Activated CD4-positive, alpha-beta T cell treated with anti-CD3 and anti-CD28 coated beads, Interleukin-2, amount 50 U/mL, for 1 hour (primary cell): ENCODE measurements around the gene FCGR1A.
A peak's percentile ranks its signal among the peaks of the same experiment; 100 is the strongest.
"Not testable (repeated sequence)": the region's sequence is repeated elsewhere in the genome, so short reads cannot be mapped to it uniquely, and the experiment has no call there.

ENCODE experiments used
- DNase-seq: peaks from one replicate; pipeline ENCODE4 v3.0.0-alpha.2; 2020

Gene FCGR1A

GRCh38 chr1:149778313-149778712 lies 4.2 kb upstream of the FCGR1A start:
- DNase-seq: not testable (repeated sequence)

DNA sequence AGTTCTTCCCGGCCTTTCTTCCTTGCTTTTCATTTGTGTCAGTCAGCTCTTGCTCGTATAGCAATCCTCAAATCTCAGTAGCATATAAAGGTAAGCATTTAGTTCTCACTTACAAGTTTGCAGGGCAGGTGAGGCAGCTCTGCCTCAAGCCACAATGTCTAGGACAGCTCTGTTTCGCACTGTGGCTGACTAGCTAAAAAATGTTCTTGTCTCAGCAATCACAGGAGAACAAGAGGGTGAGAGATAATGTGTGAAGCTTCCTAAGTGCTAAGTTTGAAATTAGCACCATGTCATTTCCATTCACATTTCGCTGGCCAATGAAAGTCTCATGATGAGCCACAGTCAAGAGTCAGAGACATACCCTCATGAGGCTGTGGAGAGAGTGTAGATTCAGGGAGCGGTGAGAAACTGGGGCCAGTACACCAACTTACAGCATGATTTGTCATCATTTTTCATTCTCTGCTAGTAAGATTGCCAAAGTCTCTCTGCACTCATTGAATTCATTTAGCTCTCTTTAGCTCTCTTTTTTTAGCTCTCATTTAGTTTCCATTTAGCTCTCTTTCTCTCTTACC lies 995 bp upstream of the FCGR1A start:
- not testable (repeated sequence) for DNase-seq

DNA sequence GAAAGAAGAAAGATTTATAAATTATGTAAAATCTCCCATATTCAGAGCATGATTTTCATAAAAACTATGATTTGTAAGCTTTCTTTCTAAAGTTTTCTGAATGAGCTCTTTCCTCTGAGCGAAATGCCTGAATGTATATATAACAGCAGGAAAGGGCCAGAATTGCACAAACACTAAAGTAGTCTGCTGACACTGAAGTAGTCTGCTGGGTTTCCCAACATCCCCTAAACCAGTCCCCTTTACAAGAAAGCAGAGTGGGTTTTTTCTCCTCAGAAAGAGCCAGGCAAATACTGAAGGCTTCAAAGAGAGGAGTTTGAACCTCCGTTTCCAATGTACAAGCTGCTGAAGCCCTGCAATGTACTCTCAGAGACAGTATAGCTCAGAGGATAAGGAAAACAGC lies 795 bp downstream of the FCGR1A start:
- DNase-seq: not testable (repeated sequence)

DNA sequence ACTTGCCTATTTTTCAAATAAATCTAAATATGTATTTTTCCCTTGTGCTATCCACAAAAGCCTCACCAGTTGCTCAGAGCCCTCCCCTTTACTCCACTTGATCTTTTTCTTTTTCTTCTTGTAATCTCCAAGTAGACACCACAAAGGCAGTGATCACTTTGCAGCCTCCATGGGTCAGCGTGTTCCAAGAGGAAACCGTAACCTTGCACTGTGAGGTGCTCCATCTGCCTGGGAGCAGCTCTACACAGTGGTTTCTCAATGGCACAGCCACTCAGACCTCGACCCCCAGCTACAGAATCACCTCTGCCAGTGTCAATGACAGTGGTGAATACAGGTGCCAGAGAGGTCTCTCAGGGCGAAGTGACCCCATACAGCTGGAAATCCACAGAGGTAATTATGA lies 1.4 kb downstream of the FCGR1A start:
- not testable (repeated sequence) for DNase-seq

DNA sequence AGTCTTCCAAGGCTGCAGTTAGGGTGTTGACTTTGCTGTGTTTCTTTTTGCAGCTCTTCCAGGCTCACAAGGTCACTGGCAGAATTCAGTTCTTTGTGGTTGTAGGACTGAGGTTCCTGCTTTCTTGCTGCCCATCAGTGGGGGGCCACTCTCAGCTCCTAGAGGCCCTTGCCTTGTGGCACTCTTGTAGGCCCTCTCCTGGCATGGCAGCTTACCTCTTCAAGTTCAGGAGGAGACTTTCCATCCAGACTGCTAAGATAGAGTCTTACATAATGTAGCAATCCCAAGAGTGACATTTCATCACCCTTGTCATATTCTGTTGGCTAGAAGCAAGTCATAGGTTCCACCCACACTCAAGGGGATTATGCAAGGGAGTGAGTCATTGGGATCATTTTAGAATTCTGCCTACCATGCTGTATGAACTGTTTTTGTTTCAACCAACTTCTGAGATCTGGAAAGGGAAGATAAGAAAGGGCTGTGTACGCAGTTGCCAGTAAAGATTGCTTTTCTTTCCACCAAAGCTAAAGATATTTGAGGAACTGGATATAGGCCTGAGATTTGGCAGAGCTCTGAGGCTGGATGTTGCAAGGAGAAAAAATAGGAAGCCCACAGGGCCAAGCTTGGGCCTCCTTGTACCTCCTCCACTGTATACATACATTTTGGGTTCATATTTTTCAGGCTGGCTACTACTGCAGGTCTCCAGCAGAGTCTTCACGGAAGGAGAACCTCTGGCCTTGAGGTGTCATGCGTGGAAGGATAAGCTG lies 5.4 kb downstream of the FCGR1A start:
- not testable (repeated sequence) for DNase-seq

DNA sequence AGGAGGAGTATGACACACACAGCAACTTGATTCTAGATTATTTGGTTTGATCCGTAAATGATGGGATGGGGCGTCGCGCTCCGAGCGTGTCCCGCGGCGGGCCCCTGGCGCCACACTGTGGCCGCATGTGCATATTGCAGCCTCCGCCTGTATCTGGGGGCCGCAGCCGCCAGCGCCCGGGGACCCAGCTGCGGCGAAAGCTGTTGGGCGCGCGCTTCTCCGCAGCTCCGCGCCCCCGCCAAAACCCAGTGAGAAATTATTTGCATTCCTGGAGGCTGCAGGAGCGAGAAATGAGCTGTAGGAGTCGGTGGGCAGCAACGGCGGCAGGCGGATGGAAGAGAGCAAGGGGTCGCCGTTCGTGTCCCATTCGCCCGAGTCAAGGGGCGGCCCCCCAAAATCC lies 10.0 kb downstream of the FCGR1A start:
- peak; percentile 55 for DNase-seq

GRCh38 chr1:149792912-149793515 lies 10.5 kb downstream of the FCGR1A start:
- DNase-seq: peak; percentile 73

DNA sequence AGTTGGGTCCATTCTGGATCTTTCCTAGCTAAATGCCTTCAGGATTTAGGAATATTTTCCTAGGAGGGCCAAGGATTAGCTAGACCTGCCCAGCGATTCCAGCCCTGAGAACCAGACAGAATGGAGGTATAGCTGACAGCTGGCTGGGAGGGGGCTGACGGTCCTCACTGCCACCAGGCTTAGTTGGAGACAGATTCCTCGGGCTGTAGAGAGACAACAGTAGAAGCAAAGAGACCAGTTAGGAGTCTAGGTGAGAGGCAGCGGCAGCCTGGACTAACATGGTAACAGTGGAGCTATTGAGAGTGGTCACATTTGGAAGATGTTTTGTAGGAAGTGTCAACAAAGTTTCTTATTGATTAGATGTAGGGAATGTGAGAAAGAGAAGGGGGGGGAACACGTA lies 11.4 kb downstream of the FCGR1A start:
- DNase-seq: not testable (repeated sequence)

DNA sequence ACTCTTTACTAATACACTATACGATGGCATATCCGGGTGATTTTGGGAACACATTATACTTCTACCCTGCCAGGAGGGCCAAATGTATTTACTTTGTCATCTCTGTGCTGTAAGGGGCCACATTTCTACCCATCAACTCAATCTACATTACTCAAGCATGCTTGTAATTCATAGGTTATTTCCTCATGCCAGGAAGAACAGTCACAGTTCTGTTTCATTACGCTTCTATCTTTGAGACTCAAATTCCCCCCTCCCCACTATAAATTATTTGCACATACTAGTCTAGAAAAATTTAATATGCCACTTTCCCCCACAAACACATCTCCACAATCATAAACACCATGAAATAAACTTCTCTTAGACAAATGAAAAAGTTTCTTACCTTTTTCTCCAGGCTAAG lies 19.1 kb downstream of the FCGR1A start:
- DNase-seq: not testable (repeated sequence)

- DNase-seq: not testable (repeated sequence)
Measured at GRCh38 chr1:149804417-149805080, 22.1 kb downstream of the FCGR1A start.

DNA sequence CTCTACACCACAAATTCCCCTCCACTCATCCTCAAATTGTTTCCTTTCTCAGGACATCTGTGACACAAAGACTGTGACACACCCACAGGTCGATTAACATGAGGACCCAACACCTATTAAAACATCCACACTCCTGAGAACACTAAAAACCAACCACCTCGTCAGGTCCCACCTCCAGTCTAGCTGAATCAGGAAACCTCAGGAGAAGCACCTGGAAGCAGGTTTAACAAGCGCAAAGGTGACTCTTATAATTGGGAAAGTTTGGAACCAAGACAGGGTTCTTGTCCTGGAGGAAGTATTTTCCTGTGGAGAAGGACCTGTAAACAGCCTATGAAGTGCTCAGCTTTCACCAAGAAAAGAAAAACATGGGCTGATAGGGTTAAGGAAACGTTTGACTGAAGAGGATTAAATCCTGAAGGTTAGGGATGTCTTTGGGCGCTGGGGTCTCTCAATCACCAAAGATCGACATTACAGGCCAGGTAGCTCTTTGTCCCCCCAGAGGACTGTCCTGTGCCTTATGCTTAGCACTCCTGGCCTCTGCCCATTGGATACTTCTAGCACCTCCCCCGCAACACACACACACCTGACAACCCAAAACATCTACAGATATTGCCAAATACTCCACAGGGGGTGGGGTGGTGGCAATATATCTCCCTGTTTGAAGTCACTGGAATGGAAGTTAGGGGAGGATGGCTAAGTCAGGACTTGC lies 28.4 kb downstream of the FCGR1A start:
- not testable (repeated sequence) for DNase-seq

GRCh38 chr1:149811514-149811889 lies 29.0 kb downstream of the FCGR1A start:
- DNase-seq: not testable (repeated sequence)

DNA sequence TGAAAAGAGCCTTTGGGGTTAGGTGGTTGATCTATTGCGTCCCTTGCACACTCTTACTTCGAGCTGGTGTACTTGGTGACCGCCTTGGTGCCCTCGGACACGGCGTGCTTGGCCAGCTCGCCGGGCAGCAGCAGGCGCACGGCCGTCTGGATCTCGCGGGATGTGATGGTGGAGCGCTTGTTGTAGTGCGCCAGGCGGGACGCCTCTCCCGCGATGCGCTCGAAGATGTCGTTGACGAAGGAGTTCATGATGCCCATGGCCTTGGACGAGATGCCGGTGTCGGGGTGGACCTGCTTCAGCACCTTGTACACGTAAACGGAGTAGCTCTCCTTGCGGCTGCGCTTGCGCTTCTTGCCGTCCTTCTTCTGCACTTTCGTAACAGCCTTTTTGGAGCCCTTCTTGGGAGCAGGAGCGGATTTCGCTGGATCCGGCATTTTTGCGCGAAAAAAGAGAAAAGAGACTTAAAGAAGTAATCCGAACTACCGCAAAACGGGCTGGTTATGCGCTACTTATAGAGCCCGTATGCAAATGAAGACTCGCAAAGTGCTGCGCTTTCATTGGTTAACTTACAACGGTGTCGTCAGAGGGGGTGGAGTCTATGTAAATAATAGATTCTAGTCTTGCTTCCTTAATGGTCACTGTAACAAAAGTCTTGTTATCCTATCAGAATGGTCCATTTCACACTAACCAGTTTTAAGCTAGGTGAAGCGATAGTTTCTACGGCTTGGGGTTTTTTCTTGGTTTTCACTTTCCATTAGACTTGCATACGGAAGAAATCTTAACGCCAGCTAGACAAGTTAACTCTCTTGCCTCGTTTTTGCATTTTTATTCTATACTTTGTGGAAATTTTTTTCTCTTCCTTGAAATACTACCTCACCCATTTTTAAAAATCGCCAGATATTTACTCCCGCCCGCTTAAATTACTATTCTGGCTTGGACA lies 29.7 kb downstream of the FCGR1A start:
- peak; percentile 70 for DNase-seq

DNA sequence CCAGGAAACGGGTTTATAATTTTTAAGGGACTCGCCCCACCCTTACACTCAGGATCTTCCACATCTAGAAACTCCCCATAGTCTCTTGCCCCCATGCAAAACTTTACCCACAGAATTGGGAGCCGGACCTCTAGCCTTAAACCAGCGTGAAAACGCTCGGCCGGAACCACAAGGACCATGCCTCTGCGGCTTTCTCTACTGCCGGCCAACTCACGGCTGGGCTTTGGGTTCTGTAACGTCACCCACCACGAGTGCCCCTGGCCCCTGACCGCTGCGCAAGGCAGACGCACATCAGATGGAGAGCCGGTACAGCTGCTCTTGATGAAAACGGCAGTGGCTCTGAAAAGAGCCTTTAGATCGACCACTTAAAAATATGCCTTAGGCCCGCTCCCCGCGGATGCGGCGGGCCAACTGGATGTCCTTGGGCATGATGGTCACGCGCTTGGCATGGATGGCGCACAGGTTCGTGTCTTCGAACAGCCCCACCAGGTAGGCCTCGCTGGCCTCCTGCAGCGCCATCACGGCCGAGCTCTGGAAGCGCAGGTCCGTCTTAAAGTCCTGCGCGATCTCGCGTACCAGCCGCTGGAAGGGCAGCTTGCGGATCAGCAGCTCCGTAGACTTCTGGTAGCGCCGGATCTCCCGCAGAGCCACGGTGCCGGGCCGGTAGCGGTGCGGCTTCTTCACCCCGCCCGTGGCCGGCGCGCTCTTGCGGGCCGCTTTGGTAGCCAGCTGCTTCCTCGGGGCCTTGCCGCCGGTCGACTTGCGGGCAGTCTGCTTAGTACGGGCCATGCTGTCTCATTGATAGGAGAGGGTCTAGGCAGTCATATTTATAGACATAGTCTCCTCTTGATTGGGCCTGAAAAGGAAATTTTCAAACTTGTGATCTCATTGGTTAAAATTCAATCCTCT lies 30.7 kb downstream of the FCGR1A start:
- peak; percentile 55 for DNase-seq

- not testable (repeated sequence) for DNase-seq
Measured at GRCh38 chr1:149820387-149820786, 37.9 kb downstream of the FCGR1A start.

- DNase-seq: not testable (repeated sequence)
Measured at GRCh38 chr1:149826555-149826954, 44.1 kb downstream of the FCGR1A start.

- not testable (repeated sequence) for DNase-seq
Measured at GRCh38 chr1:149831764-149832315, 49.3 kb downstream of the FCGR1A start.

DNA sequence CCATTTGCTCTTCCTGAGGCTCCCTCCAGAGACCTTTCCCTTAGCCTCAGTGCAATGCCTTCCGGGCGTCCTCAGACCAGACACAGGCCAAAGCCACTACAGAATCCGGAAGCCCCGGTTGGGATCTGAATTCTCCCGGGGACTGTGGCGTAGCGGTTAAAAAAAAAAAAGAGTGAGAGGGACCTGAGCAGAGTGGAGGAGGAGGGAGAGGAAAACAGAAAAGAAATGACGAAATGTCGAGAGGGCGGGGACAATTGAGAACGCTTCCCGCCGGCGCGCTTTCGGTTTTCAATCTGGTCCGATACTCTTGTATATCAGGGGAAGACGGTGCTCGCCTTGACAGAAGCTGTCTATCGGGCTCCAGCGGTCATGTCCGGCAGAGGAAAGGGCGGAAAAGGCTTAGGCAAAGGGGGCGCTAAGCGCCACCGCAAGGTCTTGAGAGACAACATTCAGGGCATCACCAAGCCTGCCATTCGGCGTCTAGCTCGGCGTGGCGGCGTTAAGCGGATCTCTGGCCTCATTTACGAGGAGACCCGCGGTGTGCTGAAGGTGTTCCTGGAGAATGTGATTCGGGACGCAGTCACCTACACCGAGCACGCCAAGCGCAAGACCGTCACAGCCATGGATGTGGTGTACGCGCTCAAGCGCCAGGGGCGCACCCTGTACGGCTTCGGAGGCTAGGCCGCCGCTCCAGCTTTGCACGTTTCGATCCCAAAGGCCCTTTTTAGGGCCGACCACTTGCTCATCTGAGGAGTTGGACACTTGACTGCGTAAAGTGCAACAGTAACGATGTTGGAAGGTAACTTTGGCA lies 50.0 kb downstream of the FCGR1A start:
- DNase-seq: not testable (repeated sequence)

DNA sequence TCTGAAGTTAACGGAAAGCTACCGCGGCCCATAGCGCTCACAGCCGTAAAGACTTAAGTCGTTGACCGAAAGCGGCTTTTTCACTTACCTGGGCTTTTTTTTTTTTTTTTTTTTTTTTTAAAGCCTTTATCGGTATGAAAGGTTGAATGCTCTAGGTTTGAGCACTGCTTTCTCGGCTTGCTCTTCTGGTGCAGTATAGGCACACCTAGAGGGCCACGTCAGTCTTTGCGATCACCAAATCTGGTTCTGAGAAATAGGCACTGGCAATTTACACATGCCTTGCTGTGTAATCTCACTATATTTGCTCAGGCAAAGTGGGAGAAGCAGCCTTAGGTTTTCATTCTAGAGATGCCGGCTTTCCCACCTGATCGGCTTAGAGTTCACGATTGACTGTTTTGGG lies 50.6 kb downstream of the FCGR1A start:
- DNase-seq: not testable (repeated sequence)
